OCI-LY1 (cell line): ENCODE measurements around the gene LRP5.

Source experiments
- CTCF ChIP-seq: fragments of 200-600 bp; sonication (generic), shearing (Covaris generic); IDR thresholded peaks from 2 replicates; pipeline ENCODE4 v1.5.1; 2017; ENCODE audit warnings: mild to moderate bottlenecking, antibody characterized with exemption, low read length, moderate library complexity, mixed read lengths
- EZH2 ChIP-seq: fragments of 200-600 bp; sonication (generic), shearing (Covaris generic); IDR thresholded peaks from 2 replicates; pipeline ENCODE4 v1.8.0; 2017; ENCODE audit warnings: borderline replicate concordance, mixed run types, mild to moderate bottlenecking, antibody characterized with exemption, low read length, moderate library complexity, mixed read lengths

GRCh38 chr11:68325183-68325906 is 13.0 kb downstream of the LRP5 start:
- no peak for TF ChIP-seq CTCF
- TF ChIP-seq EZH2, result no peak
